DMS114 treated with DMSO at 0.1 percent for 48 hours (cell line): ENCODE results near the gene RALGDS.

Source experiments
- DNase-seq: peaks from one replicate; lab custom pipeline; 2025; ENCODE audit not compliant: unreplicated experiment; lab: John Stamatoyannopoulos, UW

RALGDS gene

DNA sequence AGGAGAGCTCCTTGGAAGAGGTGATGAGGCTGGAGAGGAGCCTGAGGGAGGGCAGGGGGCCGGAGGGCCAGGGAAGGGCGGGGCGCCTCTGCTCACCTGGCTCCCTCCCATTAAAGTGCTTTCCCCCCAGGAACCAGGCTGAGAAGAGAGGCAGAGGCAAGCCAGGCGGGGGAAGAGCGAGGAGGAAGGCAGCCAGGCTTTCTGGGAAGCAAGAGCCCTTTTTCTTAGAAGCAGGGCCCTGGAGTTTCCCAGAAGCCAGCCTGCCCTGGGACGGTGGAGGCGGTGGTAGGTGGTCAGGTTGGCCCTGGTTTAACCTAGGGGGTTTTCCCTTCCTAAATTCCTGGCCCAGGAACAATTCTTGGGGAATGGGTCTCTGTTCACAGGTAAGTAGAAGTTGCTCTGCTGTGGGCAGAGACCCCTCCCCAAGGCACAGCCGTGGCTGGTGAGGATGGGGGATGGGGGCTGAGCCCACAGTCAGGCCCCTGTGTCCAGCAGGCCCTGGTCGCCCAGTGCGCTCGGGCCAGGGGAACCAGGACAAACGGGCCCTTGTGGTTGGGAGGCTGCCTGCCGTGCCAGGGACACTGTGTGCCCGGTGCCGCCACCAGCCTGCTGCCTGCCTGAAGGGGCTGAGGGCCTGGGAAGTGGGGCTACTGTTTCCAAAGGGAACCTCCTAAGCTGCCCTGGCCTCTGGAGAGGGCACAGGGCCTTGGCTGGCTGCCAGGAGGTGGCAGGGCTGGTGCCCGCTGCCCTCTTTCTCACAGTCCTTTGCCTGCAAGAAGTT, 16.6 kb upstream of the RALGDS start:
- DNase-seq: no peak

- no peak for DNase-seq
These were observed 14.2 kb upstream of the RALGDS start for GRCh38 chr9:133135146-133135745.

GRCh38 chr9:133134388-133135145, 13.5 kb upstream of the RALGDS start:
- DNase-seq: no peak

DNA sequence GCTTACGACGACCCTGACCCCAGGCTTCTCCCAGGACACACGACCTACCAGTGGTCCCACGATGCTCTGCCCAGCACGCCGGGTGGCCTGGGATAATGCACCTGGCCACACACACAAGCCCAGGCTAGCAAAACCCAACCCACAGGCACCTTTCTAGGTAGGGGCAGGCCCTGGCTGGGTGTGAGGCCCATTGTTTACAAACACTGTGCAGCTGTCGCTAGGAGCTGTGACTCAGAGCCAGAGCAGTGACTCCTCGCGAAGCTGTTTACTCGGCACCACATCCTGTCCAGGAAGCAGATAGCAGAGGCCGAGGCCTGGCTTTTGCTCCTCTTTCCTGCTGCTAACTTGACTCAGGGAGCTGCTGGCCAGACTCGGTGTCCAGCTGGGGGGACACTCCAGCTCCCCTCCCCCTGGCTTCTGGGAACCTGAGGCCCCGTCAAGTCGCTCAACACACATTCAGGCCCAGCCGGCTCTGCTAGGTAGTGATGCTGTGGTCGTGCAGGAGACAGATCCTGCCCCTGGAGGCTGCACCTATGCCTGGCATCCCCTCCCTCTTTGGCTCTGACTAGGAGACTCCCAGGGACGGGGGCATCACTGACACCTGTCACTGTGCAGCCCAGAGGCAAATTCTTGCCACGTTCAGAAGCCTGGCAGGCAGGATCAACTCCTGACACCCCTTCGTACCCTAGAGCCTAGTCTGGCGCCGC, 12.8 kb upstream of the RALGDS start:
- no peak for DNase-seq

DNA sequence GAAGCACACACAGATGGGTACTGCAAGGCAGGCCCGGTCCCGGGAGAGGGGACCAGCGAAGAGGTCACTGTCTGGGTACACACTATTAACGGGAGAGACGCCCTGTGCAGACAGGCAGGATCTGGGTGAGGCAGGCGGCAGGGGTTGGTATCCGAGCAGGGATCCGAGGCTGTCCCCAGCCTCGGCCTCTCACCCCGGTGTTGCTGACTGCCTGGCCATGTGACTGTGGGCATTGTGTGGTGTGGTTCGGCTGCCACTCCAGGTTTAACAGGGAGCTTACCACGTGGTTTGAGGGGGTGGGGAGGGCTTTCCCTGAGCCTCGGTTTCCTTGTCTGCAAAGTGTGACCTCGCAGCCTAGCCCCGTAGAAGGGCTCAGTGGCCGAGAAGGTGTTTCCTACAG, 11.1 kb upstream of the RALGDS start:
- DNase-seq: no peak

DNA sequence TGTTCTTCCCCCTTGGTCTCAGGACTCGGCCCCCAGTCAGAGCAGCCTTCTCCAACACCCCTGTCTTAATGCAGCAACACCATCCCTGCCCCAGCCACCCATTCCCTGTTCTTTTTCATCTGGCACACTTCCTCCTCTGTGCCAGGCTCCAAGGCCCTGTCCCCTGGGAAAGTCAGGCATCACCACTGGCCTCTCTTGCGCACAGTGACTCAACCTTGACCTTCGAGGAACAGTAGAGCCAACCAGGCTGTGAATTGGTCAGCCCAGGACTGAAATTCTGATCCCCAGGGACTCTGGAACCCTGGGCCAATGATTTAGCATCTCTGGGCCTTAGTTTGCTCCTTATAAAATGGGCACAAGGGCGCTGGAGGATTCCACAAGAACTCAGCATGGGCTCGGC, 10.5 kb upstream of the RALGDS start:
- no peak for DNase-seq

DNA sequence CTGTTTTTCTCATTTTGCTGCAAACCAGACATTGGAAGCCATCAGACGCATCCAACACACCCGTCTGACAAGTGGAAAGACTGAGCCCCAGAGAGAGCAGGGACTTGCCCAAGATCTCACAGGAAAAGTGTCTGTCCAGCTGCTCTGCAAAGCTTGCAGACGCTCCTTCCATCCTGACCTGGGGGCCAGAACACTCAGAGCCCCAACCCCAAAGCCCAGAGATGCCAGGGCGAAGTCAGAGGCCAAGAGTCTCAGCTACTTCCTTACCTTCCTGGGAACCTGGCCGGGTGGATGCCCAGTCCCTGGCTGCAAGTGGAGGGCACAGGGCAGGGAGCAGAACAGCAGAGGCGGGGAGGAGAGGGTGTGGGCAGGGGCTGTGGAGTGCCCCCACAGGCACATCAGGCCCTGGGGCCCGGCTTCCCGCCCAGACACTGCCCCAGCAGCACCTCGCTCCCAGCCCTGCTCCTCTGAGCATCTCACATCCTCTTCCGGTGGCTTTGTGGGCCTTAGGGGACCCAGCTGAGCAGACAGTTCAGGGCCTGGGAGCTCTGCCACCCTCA, 9.7 kb upstream of the RALGDS start:
- DNase-seq: no peak

GRCh38 chr9:133129001-133129795, 8.2 kb upstream of the RALGDS start:
- no peak for DNase-seq

- DNase-seq: no peak
These were observed 7.1 kb upstream of the RALGDS start for GRCh38 chr9:133128152-133128551.

DNA sequence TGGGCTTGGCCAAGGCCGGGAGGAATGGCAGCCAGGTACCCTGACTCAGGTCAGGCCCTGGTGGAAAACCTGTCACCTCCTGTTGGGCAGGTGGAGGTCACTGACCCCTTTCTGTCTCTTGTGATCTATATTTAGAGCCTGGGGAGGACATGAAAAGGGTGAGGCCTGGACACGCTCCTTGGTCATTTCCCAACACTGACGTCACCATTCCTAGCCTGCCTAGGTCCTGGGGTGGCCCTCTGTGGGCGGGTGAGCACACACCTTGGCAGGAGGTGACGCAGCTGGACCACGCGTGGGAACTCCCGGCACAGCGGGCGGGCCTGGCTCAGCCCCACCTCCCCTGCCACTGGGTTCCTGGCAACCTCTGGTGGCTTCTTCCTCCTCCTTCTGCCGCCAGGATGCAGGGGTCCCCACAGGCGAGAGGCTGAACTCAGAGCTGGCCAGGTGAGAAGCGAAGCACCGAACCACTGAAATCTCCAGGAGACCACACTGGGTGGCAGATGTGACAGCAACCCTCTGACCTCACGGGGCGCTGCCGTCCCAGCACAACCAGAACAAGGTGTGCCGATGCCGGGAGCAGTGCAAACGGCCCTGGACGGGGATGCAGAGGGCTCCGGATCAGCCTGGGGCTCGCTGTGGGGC, 6.4 kb upstream of the RALGDS start:
- no peak for DNase-seq

DNA sequence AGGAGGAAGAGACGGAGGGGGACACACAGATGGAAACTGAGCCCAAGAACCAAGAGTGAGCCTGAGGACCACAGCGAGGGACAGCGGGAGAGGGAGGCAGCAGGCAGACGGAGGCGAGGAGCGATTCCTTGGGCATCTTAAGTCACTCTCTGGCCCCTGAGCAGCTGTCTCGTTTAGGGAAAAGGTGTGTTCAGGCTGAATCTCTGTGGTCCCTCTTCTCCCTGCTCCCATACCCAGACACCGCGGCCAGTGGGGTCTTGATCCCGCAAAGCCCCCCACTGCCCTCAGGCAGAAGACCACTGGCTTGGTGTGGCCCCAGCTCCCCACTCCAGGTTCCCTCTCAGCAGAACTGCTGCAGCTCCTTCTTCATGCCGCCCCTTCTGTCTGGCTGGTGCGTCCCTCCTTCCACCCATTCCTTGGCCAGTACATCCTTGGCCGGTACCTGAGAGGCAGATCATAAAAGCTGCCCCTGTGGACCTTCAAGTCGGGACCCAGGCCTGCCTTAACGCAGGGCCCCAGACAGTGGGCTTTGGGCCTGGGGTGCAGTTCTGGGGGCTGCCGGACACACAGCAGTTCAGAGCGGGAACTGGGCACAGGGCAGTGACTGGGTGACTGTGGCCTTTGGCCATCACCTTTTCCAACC, 5.8 kb upstream of the RALGDS start:
- DNase-seq: no peak

- DNase-seq: no peak
These were observed 5.1 kb upstream of the RALGDS start for GRCh38 chr9:133125941-133126696.

GRCh38 chr9:133124907-133125275, 3.9 kb upstream of the RALGDS start:
- DNase-seq: no peak

- no peak for DNase-seq
These were observed 3.3 kb upstream of the RALGDS start for GRCh38 chr9:133124123-133124906.

DNA sequence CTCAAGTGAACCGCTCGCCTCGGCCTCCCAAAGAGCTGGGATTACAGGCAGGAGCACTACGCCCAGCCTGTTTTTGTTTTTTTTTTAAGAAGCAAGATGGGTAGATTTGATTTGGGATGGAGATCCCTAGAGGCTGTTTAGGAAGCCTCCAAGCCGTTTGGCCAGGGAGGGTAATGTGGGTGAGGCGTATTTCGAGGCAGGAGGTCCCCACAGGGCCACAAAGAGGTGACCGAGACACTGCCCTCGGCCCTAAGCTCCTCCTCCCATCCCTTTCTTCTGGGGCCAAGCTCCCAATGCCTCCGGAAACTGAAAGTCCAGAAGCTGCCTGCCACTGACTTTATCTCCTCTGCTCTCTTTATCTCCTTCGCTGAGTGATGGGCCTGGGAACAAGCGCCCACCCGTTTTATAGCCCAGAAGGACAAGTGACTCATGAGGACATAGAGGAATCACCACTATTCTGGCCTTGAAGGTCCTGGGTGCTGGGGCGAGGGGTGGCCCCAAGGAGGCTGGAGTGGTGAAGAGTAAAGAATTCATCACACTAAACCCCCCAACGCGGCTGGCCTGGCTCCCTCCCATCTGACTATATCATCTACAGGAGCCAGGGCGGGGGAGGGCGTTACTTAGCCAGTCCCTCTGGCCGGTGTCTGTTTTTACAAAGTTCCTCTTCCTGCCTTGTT, 2.0 kb upstream of the RALGDS start:
- no peak for DNase-seq

GRCh38 chr9:133122605-133122934, 1.5 kb upstream of the RALGDS start:
- DNase-seq: no peak

DNA sequence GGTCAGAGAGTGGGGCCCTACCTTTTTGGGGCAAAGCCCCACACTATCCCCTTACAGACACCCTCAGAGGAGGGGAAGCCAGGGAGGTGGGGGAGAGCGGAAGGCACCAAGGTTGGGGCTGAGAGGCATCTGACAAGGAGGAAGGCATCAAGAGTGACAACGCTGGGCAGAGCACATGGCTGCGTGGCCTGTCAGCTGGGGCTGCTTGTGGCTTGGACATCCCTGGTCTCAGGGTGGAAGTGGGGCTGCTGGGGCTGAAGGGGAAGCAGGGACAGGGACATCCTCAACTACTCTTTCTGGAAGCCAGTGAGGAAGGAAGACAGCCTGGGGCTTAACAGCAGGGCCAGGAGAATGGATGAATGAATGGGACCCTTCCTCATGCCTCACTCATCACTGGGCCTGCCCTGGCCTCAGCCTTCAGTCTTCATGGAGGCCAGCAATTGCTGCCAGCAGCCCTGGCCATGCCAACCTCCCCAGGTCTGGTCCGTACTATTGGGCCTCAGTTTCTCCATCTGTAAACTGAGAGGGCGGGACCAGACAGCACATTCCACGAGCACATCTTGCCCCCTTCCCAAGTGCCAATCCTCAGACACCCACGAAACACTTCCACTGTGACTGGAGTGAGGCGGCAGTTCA, 993 bp upstream of the RALGDS start:
- no peak for DNase-seq
